HG03066 (cell line): ENCODE measurements around the gene KIAA1549.
"Not testable (repeated sequence)": the region's sequence is repeated elsewhere in the genome, so short reads cannot be mapped to it uniquely, and the experiment has no call there.

Source experiments
- ATAC-seq: cut with Tn5 transposase; IDR thresholded peaks from one replicate; pipeline ENCODE4 v1.9.1; 2021; ENCODE audit warnings: low read depth; ENCODE audit not compliant: unreplicated experiment

KIAA1549 gene

GRCh38 chr7:138822867-138823535, 158.2 kb downstream of the KIAA1549 start:
- no peak for ATAC-seq

- ATAC-seq = no peak
Measured at GRCh38 chr7:138821912-138822311, 159.3 kb downstream of the KIAA1549 start.

GRCh38 chr7:138819625-138820024, 161.6 kb downstream of the KIAA1549 start:
- ATAC-seq = no peak

- no peak for ATAC-seq
Measured at GRCh38 chr7:138816650-138817049, 164.5 kb downstream of the KIAA1549 start.

GRCh38 chr7:138814816-138815332, 166.3 kb downstream of the KIAA1549 start:
- no peak for ATAC-seq

- no peak for ATAC-seq
Measured at GRCh38 chr7:138813945-138814344, 167.2 kb downstream of the KIAA1549 start.

GRCh38 chr7:138811327-138811726, 169.9 kb downstream of the KIAA1549 start:
- not testable (repeated sequence) for ATAC-seq

GRCh38 chr7:138809346-138809745, 171.8 kb downstream of the KIAA1549 start:
- ATAC-seq = no peak

GRCh38 chr7:138804618-138805017, 176.6 kb downstream of the KIAA1549 start:
- no peak for ATAC-seq

GRCh38 chr7:138802706-138803105, 178.5 kb downstream of the KIAA1549 start:
- no peak for ATAC-seq

- no peak for ATAC-seq
Measured at GRCh38 chr7:138801256-138801655, 179.9 kb downstream of the KIAA1549 start.

- ATAC-seq = no peak
Measured at GRCh38 chr7:138799336-138800000, 181.7 kb downstream of the KIAA1549 start.

- no peak for ATAC-seq
Measured at GRCh38 chr7:138798836-138799235, 182.4 kb downstream of the KIAA1549 start.

- no peak for ATAC-seq
Measured at GRCh38 chr7:138797715-138798320, 183.4 kb downstream of the KIAA1549 start, which contains the start of the genes ATP6V0A4 and TMEM213. Gene ATP6V0A4, minus strand, starts transcription at chr7:138798196. Its CDS starts 26,949 bp downstream, at chr7:138771247. Gene TMEM213, plus strand, starts transcription at chr7:138797994. Its CDS starts 111 bp downstream, at chr7:138798105.

GRCh38 chr7:138797046-138797445, 184.1 kb downstream of the KIAA1549 start:
- not testable (repeated sequence) for ATAC-seq

- ATAC-seq = no peak
Measured at GRCh38 chr7:138796038-138796615, 185.1 kb downstream of the KIAA1549 start.

GRCh38 chr7:138785587-138786437, 195.4 kb downstream of the KIAA1549 start:
- no peak for ATAC-seq

GRCh38 chr7:138784692-138785091, 196.5 kb downstream of the KIAA1549 start:
- ATAC-seq = no peak
